Omental fat pad (tissue), 4 donors: ENCODE measurements around the gene SERTAD1. TPM values are rescaled to one million over a fixed set of nuclear protein-coding genes. Genes with fewer than 3 reads are reported as not detected.

ENCODE experiments used
- ATAC-seq: fragments of 150-250 bp; one replicate; pipeline ENCODE4 v1.9.1; 2016; ENCODE audit warnings: mild to moderate bottlenecking, moderate library complexity; ENCODE audit not compliant: low FRiP score
- DNase-seq: peaks from one replicate; pipeline ENCODE4 v3.0.0-alpha.2; 2019; ENCODE audit warnings: low spot score
- total RNA-seq, 4 donors: library from RNA; depleted of rRNA; stranded (reverse); fragments of >200 nt; gene quantifications; one replicate each; pipeline ENCODE4 v1.1.0, GENCODE V29; 2016
- TF ChIP-seq, protein P1 (sequence below), 3 donors: fragments of 450-650 bp; IDR thresholded peaks; one replicate each; pipeline ENCODE4 v1.5.1; 2016 to 2017; ENCODE audit warnings: antibody characterized with exemption in 3 of 3, mild to moderate bottlenecking in 3 of 3, moderate library complexity in 2 of 3

Gene SERTAD1
- total RNA-seq, 4 donors from 2014 or later: 18.9 to 80.9 (median 37.7) TPM

DNA sequence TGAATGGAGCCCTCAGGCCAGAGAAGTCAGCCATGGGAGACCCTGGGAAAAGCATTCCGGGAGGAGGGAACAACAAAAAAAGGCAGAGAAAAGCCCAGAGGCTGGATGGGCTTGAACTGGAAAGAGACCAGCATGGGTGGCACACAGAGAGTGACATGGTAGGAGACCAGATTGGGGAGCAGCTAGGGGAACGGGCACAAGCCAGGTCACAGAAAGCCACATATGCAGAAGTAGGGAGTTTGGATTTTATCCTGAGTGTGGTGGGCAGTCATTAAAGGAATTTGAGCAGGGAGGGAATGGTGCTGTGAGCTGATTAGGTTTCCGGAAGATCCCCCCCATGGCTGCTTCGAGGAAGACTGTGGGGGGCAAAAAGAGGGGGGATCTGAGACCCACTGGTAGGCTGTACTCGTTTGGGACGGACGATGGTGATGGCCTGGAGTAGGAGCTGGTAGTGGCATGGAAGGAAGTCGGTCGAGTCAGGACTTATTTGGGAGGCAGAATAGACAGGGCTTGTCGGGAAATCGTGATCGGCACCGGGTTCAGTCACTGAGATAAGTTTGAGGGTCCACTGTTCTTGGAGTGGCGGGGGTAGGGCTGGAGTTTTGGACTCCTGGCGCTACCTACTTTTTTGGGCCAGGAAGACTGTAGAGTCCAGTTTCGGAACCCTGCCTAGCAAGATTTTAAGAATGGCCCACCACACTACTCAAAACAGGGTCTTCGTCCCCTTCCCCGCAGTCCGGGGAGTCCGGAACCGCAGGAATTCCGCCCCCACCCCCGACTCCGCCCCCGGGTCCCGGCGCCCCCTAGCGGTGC is 949 bp downstream of the SERTAD1 start:
- no peak for DNase-seq
- TF ChIP-seq, protein P1, sequence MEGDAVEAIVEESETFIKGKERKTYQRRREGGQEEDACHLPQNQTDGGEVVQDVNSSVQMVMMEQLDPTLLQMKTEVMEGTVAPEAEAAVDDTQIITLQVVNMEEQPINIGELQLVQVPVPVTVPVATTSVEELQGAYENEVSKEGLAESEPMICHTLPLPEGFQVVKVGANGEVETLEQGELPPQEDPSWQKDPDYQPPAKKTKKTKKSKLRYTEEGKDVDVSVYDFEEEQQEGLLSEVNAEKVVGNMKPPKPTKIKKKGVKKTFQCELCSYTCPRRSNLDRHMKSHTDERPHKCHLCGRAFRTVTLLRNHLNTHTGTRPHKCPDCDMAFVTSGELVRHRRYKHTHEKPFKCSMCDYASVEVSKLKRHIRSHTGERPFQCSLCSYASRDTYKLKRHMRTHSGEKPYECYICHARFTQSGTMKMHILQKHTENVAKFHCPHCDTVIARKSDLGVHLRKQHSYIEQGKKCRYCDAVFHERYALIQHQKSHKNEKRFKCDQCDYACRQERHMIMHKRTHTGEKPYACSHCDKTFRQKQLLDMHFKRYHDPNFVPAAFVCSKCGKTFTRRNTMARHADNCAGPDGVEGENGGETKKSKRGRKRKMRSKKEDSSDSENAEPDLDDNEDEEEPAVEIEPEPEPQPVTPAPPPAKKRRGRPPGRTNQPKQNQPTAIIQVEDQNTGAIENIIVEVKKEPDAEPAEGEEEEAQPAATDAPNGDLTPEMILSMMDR (IDR thresholded peaks at IDR 0.05): no peak
- no peak for ATAC-seq

DNA sequence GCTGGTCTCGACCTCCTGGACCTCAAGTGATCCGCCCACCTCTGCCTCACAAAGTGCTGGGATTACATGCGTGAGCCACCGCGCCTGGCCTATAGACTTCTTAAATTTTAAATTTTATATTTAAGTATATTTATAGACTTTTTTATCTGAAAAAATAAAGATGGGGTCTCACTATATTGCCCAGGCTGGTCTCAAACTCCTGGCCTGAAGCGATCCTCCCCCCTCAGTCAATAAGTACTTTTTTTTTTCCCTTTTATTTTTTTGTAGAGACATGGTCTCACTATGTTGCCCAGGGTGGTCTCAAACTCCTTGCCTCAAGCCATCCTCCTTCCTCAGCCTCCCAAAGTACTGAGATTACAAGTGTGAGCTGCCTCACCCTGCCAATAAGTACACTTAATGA is 1.9 kb downstream of the SERTAD1 start:
- TF ChIP-seq, protein P1 (IDR thresholded peaks at IDR 0.05): no peak
- ATAC-seq (no peak), DNase-seq (no peak)

DNA sequence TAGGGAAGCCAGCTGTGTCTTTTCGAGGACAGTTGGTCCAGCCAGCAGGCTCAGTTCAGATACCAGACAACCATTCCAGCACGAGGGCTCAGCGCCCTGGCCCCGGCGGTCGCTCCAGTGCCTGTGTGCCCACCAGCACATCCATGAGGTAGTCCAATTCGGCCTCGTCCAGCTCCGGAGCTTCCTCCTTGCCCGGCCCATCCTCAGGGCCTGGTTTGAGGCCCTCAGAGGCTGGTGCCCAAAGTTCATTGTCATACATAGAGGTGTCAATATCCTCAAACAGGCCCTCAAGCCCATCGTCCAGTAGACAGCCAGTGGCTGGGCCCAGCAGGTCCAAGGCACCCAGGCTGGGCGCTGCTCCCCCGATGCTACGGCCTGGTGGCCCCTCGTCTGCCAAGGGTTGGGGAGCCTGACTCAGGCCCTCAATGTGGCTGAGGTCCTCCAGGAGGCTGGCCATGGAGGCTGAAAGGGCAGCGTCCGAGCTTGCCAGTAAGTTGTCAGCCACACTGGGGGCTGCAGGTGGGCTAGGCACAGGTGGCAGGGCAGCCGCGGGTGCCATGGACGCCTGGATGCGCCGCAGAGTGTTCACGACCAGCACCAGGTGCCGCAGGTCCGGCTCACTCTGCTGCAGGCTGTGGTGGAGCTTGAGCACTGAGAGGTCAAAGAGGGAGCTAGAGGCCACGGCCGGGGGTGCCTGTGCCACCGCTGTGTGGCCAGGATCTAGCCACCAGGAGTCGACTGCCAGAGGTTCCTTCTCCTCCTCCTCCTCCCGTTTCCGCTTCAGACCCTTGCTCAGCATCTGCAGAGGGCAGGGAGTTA is 2.8 kb downstream of the SERTAD1 start:
- ATAC-seq (no peak), DNase-seq (no peak)
- TF ChIP-seq, protein P1 (IDR thresholded peaks at IDR 0.05): no peak

- TF ChIP-seq, protein P1 (IDR thresholded peaks at IDR 0.05): no peak
- DNase-seq: no peak
- no peak for ATAC-seq
These were observed 3.6 kb downstream of the SERTAD1 start for GRCh38 chr19:40421993-40422747.

- DNase-seq (peak; percentile 58), ATAC-seq (peak; percentile 87)
- TF ChIP-seq, protein P1 (IDR thresholded peaks at IDR 0.05): peak in 2 of 3 donors; percentile 38 to 66
These were observed 4.7 kb downstream of the SERTAD1 start for GRCh38 chr19:40420766-40421765.

DNA sequence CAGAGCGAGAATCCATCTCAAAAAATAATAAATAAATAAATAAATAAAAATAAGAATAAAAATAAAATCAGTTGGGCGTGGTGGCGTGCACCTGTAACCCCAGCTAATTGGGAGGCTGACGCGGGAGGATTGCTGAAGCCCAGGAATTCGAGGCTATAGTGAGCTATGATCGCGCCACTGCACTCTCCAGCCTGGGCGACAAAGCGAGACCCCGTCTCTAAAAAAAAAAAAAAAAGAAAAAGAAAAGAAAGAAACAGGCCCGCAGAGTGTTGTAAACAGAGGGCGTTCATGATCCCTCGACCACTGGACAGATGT is 5.4 kb downstream of the SERTAD1 start:
- ATAC-seq: no peak
- TF ChIP-seq, protein P1 (IDR thresholded peaks at IDR 0.05): no peak
- no peak for DNase-seq
